RCC 7860 (cell line): Measurements from ENCODE around the gene ZNF669.

Experiments
- DNase-seq: peaks from one replicate; pipeline ENCODE4 v3.0.0-alpha.2; 2015; ENCODE audit warnings: low spot score
- FAIRE-seq: peaks from 2 replicates; lab custom pipeline; 2012; peaks lifted over from hg19 to GRCh38; lab: Jason Lieb, UNC

ZNF669 gene

GRCh38 chr1:247077876-247078257 is 26.3 kb downstream of the ZNF669 start:
- no peak for FAIRE-seq
- no peak for DNase-seq

DNA sequence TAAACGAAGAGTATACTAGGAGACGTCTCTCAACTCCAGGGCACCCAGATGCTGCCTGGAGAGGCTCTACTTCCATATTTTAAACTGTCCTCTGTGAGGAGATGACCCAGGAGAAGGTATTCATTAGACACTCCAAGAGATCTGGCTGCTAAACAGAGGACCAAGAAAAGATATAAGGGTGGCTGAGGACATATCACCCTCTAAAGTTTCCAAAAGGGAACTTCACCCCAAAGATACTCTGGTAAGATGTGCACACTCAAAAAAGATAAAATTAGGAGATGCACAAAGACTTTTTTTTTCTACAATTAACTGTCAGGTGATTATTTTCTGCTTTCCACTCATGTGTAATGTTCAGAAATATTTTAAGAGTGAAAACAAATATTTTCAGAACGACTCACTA is 26.9 kb downstream of the ZNF669 start:
- DNase-seq (no peak), FAIRE-seq (no peak)

- DNase-seq (no peak), FAIRE-seq (no peak)
Measured at GRCh38 chr1:247070645-247071044, 33.5 kb downstream of the ZNF669 start.

DNA sequence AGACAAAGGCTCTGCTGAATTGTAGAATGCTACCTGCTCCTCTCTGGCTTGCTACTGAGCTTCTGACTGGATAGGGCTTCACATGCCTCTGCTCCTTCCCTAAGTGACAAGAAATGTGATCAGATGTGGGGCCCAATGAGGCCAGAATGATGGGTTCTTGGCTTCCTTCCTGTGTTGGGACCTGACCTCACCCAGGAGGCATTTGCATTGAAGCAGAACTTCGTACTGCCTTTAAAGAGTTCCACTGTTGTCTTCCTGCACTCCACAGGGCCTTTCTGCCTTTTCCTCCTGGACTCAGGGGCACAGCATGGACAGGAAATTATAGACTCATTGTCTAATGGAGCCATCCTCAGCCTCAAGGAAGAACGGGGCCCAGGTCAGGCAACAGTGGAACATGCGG is 39.9 kb downstream of the ZNF669 start:
- FAIRE-seq (no peak), DNase-seq (no peak)

- FAIRE-seq (no peak), DNase-seq (no peak)
Measured at GRCh38 chr1:247060771-247061170, 43.4 kb downstream of the ZNF669 start.

DNA sequence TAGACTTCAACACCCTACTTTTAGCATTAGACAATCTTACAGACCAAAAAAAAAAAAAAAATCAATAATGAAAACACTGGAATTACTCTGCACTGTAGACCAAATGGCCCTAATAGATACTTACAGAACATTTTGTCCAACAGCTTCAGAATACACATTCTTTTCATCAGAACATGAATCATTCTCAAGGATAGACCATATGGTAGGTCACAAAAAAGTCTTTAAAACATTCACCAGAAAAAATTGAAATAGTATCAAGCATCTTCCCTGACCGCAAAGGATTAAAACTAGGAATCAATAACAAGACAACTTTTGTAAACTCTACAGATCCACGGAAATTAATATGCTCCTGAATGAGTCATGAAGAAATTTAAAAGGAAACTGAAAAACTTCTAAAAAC is 48.1 kb downstream of the ZNF669 start:
- FAIRE-seq, result no peak

DNA sequence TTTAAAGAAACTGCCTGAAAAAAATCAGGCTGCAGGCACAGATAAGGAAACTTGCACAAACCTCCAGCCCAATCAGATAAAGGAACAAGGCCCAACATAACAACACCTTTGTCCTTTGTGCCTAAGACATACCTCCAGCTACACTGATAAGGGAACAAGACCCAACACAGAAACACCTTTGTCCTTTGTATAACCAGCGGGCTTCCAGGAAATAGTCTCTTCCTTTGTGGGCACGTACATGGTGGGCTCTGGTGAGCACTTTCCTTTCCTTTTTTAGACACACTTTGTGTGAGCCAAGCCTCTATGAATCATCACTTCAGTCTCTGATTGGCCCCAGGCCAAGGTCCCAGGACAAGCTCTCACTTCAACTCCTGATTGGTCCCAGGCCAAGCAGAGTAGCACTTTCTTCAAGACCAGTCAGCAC is 49.2 kb downstream of the ZNF669 start:
- DNase-seq (no peak), FAIRE-seq (no peak)

More for the DNA sequence above, 48.1 kb downstream of the ZNF669 start:
- DNase-seq, result no peak
